ENCODE measurements around the gene SCAND1. TPM values are rescaled to one million over a fixed set of nuclear protein-coding genes. Genes with fewer than 3 reads are reported as not detected.

Gene SCAND1
- polyA plus RNA-seq, 1 donor from 2014 or later = 156 TPM

GRCh38 chr20:35985806-35986205, 31.5 kb upstream of the SCAND1 start:
- Histone ChIP-seq H3K9ac (ENCODE audit: low read length) (no peak overlapping the region), H3K9me2 (ENCODE audit: insufficient read depth, low read length) (no peaks in the 10 kb centered on the region), H2AFZ (ENCODE audit: low read depth, low read length) (no peak overlapping the region)

GRCh38 chr20:35984382-35984781, 30.1 kb upstream of the SCAND1 start:
- Histone ChIP-seq H3K9me3 (ENCODE audit: low read length) (no peaks in the 10 kb centered on the region), H4K20me1 (ENCODE audit: insufficient read depth) (no peaks in the 10 kb centered on the region), H2AFZ (ENCODE audit: low read depth, low read length) (no peak overlapping the region), H3K79me2 (replicated peaks; ENCODE audit: insufficient read depth, low read length) (no peaks in the 10 kb centered on the region), H3K9ac (ENCODE audit: low read length) (no peak overlapping the region), H3K27me3 (ENCODE audit: insufficient read depth, low read depth, low read length) (no peaks in the 10 kb centered on the region), H3K9me2 (ENCODE audit: insufficient read depth, low read length) (no peaks in the 10 kb centered on the region), H3K4me3 (ENCODE audit: low read length) (no peak overlapping the region), H3K27ac (ENCODE audit: low read length) (no peak overlapping the region), H3K36me3 (ENCODE audit: insufficient read depth, low read length) (no peaks in the 10 kb centered on the region), H3F3A (ENCODE audit: insufficient read depth, low read length, poor library complexity, severe bottlenecking) (no peaks in the 10 kb centered on the region), H3K4me2 (ENCODE audit: low read length) (no peak overlapping the region)
- TF ChIP-seq POLR2AphosphoS5 (IDR thresholded peaks at IDR 0.05) (no peak), TAF1 (IDR thresholded peaks at IDR 0.05; ENCODE audit: low read depth) (no peak), CTCF (IDR thresholded peaks at IDR 0.05; ENCODE audit: poor library complexity, severe bottlenecking) (no peak), EP300 (conservative IDR thresholded peaks at IDR 0.05; ENCODE audit: poor library complexity, severe bottlenecking) (no peak), RAD21 (conservative IDR thresholded peaks at IDR 0.05) (no peak), EZH2 (IDR thresholded peaks at IDR 0.05; ENCODE audit: borderline replicate concordance, insufficient read depth, low read length, poor library complexity, severe bottlenecking) (no peak), SMC3 (conservative IDR thresholded peaks at IDR 0.05; ENCODE audit: poor library complexity) (no peak)

More at GRCh38 chr20:35985806-35986205, 31.5 kb upstream of the SCAND1 start:
- Histone ChIP-seq H3K79me2 (replicated peaks; ENCODE audit: insufficient read depth, low read length) (no peaks in the 10 kb centered on the region), H4K20me1 (ENCODE audit: insufficient read depth) (no peaks in the 10 kb centered on the region), H3K27me3 (ENCODE audit: insufficient read depth, low read depth, low read length) (no peaks in the 10 kb centered on the region), H3K27ac (ENCODE audit: low read length) (no peak overlapping the region), H3K9me3 (ENCODE audit: low read length) (no peaks in the 10 kb centered on the region), H3F3A (ENCODE audit: insufficient read depth, low read length, poor library complexity, severe bottlenecking) (no peaks in the 10 kb centered on the region), H3K4me3 (ENCODE audit: low read length) (no peak overlapping the region), H3K4me2 (ENCODE audit: low read length) (no peak overlapping the region), H3K36me3 (ENCODE audit: insufficient read depth, low read length) (no peaks in the 10 kb centered on the region)
- no peak for TF ChIP-seq TAF1 (IDR thresholded peaks at IDR 0.05; ENCODE audit: low read depth)
- TF ChIP-seq CTCF (IDR thresholded peaks at IDR 0.05; ENCODE audit: poor library complexity, severe bottlenecking) = no peak
- TF ChIP-seq POLR2AphosphoS5 (IDR thresholded peaks at IDR 0.05) = no peak
- TF ChIP-seq RAD21 (conservative IDR thresholded peaks at IDR 0.05) = no peak
- no peak for TF ChIP-seq REST (IDR thresholded peaks at IDR 0.05; ENCODE audit: borderline replicate concordance)
- TF ChIP-seq EP300 (conservative IDR thresholded peaks at IDR 0.05; ENCODE audit: poor library complexity, severe bottlenecking) = no peak
- TF ChIP-seq MXI1 (conservative IDR thresholded peaks at IDR 0.05; ENCODE audit: poor library complexity, severe bottlenecking) = no peak
- no peak for TF ChIP-seq EZH2 (IDR thresholded peaks at IDR 0.05; ENCODE audit: borderline replicate concordance, insufficient read depth, low read length, poor library complexity, severe bottlenecking)
- no peak for TF ChIP-seq SMC3 (conservative IDR thresholded peaks at IDR 0.05; ENCODE audit: poor library complexity)

Measured in neural cell (in vitro differentiated cells).